ENCODE results near the gene TMEM217.

DNA sequence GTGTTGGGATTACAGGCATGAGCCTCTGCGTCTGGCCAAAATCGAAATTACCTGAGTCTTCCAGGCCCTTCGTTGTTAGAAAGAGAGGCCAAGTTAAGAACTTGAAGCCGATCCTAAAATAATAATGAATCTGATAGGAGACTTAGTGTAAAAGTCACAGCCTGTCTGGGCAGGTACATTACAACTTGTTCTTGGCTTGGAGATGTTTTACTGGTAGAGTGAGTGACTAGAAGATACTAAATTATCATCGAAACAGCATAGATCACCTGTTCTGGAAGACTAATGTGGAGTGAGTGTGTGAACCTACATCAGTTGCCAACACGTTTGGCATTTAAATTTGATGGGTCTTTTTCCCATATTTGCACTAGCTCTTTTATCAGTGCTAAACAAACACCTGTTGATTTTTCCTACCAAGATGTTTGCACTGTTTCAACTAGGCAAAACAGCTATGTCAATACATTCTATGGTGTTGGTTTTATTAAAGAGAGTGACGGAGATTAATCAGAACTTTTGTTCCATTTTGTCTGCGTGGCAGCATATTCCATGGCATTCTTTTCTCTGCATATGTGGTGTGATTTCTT, 4.6 kb upstream of the TMEM217 start:
- TF ChIP-seq, protein P1, sequence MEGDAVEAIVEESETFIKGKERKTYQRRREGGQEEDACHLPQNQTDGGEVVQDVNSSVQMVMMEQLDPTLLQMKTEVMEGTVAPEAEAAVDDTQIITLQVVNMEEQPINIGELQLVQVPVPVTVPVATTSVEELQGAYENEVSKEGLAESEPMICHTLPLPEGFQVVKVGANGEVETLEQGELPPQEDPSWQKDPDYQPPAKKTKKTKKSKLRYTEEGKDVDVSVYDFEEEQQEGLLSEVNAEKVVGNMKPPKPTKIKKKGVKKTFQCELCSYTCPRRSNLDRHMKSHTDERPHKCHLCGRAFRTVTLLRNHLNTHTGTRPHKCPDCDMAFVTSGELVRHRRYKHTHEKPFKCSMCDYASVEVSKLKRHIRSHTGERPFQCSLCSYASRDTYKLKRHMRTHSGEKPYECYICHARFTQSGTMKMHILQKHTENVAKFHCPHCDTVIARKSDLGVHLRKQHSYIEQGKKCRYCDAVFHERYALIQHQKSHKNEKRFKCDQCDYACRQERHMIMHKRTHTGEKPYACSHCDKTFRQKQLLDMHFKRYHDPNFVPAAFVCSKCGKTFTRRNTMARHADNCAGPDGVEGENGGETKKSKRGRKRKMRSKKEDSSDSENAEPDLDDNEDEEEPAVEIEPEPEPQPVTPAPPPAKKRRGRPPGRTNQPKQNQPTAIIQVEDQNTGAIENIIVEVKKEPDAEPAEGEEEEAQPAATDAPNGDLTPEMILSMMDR (IDR thresholded peaks at IDR 0.05) = no peak
- TF ChIP-seq POLR2A (IDR thresholded peaks at IDR 0.05) = no peak
